GM18505 (cell line): ENCODE measurements around the gene ZNF3.
"Not testable (repeated sequence)": the region's sequence is repeated elsewhere in the genome, so short reads cannot be mapped to it uniquely, and the experiment has no call there.

ENCODE experiments used
- ATAC-seq: cut with Tn5 transposase; IDR thresholded peaks from one replicate; pipeline ENCODE4 v1.9.1; 2021; ENCODE audit not compliant: unreplicated experiment
- POLR2A ChIP-seq: IDR thresholded peaks from 4 replicates; pipeline ENCODE4 v1.6.1; 2011; ENCODE audit warnings: borderline replicate concordance; ENCODE audit not compliant: insufficient read depth, insufficient read length; ENCODE audit errors: extremely low read depth

Gene ZNF3

DNA sequence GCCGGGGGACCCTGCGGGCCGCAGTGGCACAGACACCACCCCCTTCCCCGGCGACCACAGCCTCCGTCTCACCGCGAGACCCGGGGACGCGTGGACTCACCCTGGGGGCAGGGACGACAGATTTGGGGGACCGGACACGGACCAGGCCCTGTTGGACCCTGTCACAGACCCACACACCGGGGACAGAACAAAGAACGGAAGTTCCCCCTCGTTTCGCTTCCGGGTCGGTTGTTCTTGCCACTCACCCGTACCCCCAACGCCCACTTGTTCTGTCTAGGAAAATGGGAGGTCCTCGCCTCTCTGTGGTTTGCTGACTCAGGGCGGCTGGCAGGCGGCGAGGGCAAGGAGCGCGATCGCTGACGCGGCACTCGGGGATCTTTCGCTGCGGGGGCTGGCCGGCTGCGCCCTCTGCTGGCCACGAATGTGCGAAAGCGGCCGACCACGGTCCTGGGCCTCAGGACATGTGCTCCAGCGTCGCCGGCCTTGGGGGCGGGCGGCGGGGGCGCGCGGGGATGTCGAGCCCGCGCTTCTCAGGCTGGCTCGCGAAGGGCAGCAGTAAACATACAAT is at the start of gene ZNF3:
Gene ZNF3 (minus strand): TSS at position 189 of the 568 bp plus-strand sequence. CDS start 4,366 bp downstream, outside the sequence.
- peak; percentile 68 for ATAC-seq
- peak; percentile 83 for TF ChIP-seq POLR2A

DNA sequence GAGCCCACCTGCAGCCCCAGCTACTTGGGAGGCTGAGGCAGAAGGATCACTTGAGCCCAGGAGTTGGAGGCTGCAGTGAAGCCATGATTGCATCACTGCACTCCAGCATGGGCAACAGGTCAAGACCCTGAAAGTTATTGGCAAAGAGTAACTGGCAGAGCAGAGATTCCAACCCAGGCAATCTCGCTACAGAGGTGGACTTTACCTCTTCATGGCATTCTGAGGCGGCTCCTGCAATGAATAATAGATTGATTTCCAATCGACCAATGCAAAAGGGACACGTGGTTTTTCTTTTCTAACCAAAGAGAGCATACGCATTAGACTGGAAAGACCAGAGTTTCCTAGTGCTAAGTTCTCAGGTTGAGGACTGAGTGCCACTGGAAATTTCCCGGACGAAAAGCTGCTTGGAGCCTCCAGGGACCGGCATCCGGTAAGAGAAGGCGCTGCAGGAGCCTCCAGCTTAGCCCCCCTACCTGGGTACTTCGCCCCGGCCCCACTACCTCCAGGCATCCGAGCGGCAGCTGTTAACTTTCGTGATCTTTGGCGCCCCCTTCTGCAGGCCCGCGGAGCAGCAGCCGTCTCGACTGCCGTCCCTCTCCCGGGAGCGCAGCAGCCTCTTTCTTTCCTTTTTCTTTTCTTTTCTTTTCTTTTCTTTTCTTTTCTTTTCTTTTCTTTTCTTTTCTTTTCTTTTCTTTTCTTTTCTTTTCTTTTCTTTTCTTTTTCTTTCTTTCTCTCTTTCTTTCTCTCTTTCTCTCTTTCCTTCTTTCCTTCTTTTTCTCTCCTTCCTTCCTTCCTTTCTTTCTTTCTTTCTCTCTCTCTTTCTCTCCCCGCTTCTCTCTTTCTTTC is 49.3 kb upstream of the ZNF3 start:
- no peak for ATAC-seq
- no peak for TF ChIP-seq POLR2A

DNA sequence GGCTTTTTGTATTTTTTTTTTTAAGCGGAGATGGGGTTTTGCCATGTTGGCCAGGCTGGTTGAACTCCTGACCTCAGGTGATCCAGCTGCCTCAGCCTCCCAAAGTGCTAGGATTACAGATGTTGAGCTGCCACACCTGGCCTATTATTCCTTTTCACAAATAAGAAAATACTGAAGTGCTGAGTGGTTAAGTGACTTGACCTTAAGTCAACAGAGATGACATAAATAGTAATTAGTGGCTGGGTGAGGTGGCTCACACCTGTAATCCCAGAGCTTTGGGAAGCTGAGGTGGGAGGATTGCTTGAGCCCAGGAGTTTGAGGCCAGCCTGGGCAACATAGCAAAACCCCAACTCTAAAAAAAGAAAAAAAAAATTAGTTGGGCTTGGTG is 48.7 kb upstream of the ZNF3 start:
- ATAC-seq: not testable (repeated sequence)

DNA sequence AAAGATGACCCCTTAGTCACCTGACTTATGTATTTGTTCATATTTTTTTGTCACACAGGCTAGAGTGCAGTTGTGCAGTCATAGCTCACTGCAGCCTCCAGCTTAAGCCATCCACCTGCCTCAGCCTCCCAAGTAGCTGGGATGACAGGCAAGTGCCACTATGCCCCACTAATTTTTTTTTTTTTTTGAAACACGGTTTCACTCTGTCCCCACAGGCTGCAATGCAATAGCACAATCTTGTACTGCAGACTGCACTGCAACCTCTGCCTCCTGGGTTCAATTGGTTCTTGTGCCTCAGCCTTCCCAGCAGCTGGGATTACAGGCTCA is 47.1 kb upstream of the ZNF3 start:
- no peak for ATAC-seq
- TF ChIP-seq POLR2A: no peak

DNA sequence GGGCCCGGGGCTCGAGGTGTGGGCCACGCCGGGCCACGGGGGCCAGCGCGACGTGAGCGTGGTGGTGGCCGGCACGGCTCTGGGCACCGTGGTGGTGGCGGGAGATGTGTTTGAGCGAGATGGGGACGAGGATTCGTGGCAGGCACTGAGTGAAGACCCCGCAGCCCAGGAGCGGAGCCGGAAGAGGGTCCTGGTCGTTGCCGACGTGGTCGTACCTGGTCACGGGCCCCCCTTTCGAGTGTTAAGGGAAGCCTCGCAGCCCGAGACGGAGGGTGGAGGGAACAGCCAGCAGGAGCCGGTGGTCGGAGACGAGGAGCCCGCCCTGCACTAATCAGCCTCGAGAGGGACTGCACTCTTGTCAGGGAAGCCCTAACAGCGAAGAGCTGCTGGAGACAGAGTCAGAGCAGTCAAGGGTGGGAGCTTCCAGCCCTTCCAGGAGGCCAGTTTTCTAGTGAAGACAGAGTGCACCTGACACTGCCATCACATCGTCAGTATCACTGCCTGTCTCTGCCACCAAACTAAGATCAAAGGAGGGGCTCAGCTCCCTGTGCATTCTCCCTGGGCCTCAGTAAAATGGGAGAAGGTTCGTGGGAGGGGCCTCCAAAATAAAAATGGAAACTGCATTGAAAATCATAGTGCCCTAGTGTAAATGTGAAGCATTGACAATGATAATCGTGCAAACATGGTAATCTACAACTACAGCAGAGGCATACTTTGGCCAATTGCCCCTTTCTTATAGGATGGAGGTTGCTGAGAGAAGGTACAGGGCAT is 46.5 kb upstream of the ZNF3 start:
- no peak for TF ChIP-seq POLR2A
- peak; percentile 7 for ATAC-seq

DNA sequence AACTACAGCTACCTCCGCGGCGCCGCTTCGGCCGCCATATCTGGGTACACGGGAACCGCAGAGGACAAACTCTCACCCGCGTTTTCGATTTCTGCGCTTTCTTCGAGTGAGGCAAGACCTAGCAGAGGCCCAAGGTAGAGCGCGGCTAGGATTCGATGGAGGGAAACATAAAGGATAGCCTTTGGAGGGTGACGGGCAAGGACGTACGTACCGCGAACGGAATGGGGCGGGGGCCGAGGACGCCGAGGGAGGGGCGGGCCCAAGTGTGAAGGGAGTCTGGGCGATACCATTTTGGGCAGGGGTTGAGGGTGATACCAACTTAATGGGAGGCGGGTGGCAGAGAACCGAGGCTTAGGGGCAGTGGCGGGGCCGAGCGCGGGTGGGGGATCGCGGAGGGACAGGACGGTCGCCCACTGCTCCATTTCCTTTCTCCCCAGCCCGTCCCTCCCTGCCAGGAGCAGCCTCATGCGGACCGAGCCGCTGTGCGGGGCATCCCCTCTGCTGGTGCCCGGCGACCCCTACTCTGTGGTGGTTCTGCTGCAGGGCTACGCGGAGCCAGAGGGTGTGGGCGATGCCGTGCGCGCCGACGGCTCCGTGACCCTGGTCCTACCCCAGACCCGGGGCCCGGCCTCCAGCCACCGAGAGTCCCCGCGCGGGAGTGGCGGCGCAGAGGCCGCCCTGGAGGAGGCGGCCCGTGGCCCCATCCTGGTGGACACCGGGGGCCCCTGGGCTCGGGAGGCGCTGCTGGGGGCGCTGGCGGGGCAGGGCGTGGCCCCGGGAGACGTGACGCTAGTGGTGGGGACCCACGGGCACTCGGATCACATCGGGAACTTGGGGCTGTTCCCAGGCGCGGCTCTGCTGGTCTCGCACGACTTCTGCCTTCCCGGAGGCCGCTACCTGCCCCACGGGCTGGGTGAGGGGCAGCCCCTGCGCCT is 45.7 kb upstream of the ZNF3 start, which contains the start of gene MBLAC1:
Gene MBLAC1 (plus strand): TSS at position 37 of the 935 bp plus-strand sequence. CDS start 429 bp downstream, at position 466.
- peak; percentile 81 for TF ChIP-seq POLR2A
- ATAC-seq: peak; percentile 63

DNA sequence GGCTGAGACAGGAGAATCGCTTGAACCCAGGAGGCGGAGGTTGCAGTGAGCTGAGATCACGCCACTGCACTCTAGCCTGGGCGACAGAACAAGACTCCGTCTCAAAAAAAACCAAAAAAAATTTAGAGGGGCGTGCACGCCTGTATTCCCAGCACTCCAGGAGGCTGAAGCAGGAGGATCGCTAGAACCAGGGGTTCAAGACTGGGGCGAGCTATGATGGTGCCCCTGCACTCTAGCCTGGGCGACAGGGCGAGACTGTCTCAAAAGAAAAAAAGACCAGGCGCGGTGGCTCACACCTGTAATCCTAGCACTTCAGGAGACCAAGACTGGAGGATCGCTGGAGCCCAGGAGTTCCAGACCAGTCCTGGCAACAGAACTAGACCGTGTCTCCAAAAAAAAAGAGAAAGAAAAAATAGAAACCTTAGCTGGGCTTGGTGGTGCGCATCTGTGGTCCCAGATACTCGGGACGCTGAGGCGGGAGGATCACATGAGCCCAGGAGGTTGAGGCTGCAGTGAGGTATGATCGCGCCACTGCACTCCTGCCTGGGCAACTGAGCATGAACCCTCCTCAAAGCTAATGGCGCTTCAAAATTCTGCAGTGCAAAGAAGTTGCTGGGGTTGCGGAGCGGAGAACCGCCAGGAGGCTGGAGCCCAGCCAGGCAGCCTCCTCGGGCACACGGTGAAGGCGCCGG is 44.9 kb upstream of the ZNF3 start:
- TF ChIP-seq POLR2A: no peak

DNA sequence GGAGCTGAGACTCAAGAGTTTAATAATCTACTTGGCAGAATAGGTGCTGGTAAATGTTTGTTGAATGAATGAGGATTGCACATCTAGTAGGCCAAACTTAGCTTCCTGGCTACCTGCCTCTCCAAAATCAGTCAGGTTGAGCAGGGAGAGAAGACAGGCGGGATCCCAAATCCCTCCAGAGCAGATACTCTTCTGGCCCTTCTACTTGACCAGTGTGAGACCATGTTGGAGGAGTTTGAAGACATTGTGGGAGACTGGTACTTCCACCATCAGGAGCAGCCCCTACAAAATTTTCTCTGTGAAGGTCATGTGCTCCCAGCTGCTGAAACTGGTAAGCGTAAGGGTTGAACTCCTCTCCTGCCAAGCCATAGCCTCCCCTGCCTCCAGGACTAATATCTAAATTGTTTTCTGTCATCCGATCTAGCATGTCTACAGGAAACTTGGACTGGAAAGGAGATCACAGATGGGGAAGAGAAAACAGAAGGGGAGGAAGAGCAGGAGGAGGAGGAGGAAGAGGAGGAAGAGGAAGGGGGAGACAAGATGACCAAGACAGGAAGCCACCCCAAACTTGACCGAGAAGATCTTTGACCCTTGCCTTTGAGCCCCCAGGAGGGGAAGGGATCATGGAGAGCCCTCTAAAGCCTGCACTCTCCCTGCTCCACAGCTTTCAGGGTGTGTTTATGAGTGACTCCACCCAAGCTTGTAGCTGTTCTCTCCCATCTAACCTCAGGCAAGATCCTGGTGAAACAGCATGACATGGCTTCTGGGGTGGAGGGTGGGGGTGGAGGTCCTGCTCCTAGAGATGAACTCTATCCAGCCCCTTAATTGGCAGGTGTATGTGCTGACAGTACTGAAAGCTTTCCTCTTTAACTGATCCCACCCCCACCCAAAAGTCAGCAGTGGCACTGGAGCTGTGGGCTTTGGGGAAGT is 43.0 kb upstream of the ZNF3 start:
- no peak for TF ChIP-seq POLR2A
- ATAC-seq: no peak

More for the DNA sequence above, 44.9 kb upstream of the ZNF3 start:
- ATAC-seq: no peak

DNA sequence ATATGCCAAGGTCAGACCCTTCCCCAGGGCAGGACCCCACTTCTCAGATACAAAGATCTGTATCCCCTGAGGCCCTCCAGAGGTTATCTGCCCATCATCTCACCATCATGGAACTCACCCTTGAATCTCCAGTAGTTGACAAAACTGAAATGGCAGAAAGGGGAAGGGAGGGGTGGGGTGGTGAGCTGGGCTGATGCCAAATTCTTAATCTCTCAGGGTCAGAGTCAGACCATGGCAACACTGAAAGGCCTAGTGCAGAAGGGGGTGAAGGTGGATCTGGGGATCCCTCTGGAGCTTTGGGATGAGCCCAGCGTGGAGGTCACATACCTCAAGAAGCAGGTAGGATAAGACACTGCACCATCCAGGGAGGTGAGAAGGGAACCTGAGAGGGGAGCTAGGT is 41.0 kb upstream of the ZNF3 start:
- ATAC-seq: no peak
- TF ChIP-seq POLR2A: no peak

DNA sequence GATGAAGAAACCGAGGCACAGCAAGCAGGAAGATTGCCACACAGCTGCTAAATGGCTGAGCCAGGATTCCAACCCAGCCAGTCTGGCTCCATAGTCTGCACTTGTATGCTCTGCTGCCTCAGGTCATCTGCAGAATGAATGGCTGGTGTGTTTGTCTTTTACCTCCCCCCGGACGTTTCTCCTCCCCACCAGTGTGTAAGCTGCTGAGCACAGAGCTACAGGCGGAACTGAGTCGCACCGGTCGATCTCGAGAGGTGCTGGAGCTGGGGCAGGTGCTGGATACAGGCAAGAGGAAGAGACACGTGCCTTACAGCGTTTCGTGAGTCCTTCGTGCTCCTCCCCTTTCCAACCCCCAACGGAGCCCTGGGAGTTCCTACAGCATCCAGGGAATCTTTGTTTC is 40.5 kb upstream of the ZNF3 start:
- no peak for TF ChIP-seq POLR2A
- no peak for ATAC-seq

DNA sequence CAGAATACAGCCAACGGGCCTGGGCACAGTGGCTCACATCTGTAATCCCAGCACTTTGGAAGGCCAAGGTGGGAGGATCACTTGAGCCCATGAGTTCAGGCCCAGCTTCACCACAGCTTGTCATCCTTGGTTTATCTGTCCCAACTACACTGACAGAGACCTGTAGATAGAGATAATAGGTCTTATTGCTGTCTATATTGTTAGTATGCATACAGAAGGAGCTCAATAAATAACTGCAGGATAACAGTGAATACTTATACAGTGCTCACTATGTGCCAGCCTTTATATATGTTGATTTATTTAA is 39.2 kb upstream of the ZNF3 start:
- TF ChIP-seq POLR2A: no peak
- ATAC-seq: no peak

DNA sequence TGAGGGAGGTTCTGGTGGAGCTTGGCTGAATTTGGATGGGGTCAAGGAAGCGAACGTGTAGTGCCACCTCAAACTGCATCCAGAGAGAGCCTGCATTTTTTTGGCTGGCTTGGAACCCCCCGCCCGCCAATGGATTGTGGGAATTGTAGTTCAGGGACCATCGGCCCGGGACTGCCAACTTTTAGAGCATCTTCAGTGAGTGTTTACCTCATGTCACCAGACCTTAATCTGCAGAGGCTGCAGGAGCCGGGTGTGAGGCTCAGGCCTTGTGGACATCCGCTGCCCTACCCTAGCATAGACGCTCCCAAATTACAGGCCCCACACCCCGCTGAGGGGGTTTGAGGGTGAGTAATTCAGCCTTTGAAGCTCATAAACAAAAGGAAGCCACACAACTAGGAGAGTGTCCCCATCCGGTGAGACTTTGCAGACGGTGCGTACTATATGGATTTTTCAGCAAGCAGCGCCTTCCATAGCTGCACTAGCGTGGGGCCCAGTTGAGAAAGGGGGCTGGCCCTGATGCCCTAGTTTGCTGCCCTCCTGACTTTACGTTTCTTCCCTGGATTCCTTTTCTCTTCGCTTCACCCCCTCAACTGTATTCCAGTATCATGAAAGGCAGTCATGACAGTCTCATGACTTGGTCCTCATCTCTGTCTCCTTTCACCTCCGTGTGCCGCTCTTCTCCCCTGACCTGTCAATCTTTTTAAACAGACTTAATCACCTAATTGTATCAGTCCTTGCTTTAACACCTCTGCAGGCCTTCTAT is 38.6 kb upstream of the ZNF3 start:
- no peak for TF ChIP-seq POLR2A
- peak; percentile 27 for ATAC-seq
